Naive thymus-derived CD4-positive, alpha-beta T cell (primary cell): ENCODE measurements around the gene CPA4. TPM values are rescaled to one million over a fixed set of nuclear protein-coding genes. Genes with fewer than 3 reads are reported as not detected.

ENCODE experiments used
- ATAC-seq: fragments of 150-1000 bp; cut with Tn5 transposase; 2 replicates; pipeline ENCODE4 v1.10.0; 2021; ENCODE audit warnings: mild to moderate bottlenecking, moderate library complexity
- CTCF ChIA-PET: fragments of 350-600 bp; sonication (Branson Sonifier 250); formaldehyde crosslinking; loops from one replicate; lab custom pipeline; 2021; ENCODE audit warnings: antibody characterized with exemption; lab: Charles Lee
- POLR2A ChIA-PET: fragments of 350-600 bp; sonication (Branson Sonifier 250); formaldehyde crosslinking; loops from one replicate; lab custom pipeline; 2021; ENCODE audit warnings: antibody characterized with exemption, inconsistent platforms; lab: Charles Lee
- DNase-seq, 9 donors: peaks; one replicate each; pipeline versions ENCODE4 v3.0.0 to v3.0.0-alpha.2; 2020 to 2022; ENCODE audit warnings: mixed read lengths in 1 of 9
- H3K27ac ChIP-seq: one replicate; pipeline ENCODE4 v1.7.0; 2013; ENCODE audit warnings: mild to moderate bottlenecking, low read depth, low read length, moderate library complexity
- H3K27me3 ChIP-seq, 2 donors: one replicate each; pipeline ENCODE4 v1.7.0; 2013; ENCODE audit warnings: low read length in 2 of 2, mild to moderate bottlenecking in 2 of 2, moderate library complexity in 2 of 2; ENCODE audit not compliant: control insufficient read depth in 2 of 2, insufficient read depth in 2 of 2
- H3K36me3 ChIP-seq, 3 experiments: 1 replicate in 2 of 3; 2 replicates in 1 of 3; pipeline ENCODE4 v1.7.0; 2013; ENCODE audit warnings: low read length in 3 of 3, mild to moderate bottlenecking in 3 of 3, moderate library complexity in 1 of 3; ENCODE audit not compliant: insufficient read depth in 3 of 3, control insufficient read depth in 2 of 3
- H3K4me1 ChIP-seq, 2 donors: one replicate each; pipeline ENCODE4 v1.7.0; 2013; ENCODE audit warnings: low read length in 2 of 2, mild to moderate bottlenecking in 2 of 2, moderate library complexity in 1 of 2; ENCODE audit not compliant: control insufficient read depth in 2 of 2, insufficient read depth in 2 of 2
- H3K4me3 ChIP-seq: 2 replicates; pipeline ENCODE4 v1.7.0; 2013; ENCODE audit warnings: mild to moderate bottlenecking, low read length
- H3K9me3 ChIP-seq, 3 experiments: 1 replicate in 2 of 3; 2 replicates in 1 of 3; pipeline ENCODE4 v1.7.0; 2013; ENCODE audit warnings: low read length in 3 of 3; ENCODE audit not compliant: control insufficient read depth in 2 of 3
- H3K27ac Mint-ChIP-seq, 9 donors: one replicate each; pipeline ENCODE4 v1.8.0; 2020 to 2022; ENCODE audit warnings: mixed read lengths in 9 of 9, mild to moderate bottlenecking in 8 of 9, moderate library complexity in 5 of 9, inconsistent platforms in 2 of 9
- H3K27me3 Mint-ChIP-seq, 5 donors: one replicate each; pipeline ENCODE4 v1.8.0; 2021 to 2022; ENCODE audit warnings: mixed read lengths in 5 of 5, mild to moderate bottlenecking in 1 of 5
- H3K36me3 Mint-ChIP-seq, 5 donors: one replicate each; pipeline ENCODE4 v1.8.0; 2020 to 2022; ENCODE audit warnings: mixed read lengths in 5 of 5, mild to moderate bottlenecking in 3 of 5, inconsistent platforms in 1 of 5
- H3K4me1 Mint-ChIP-seq, 7 donors: one replicate each; pipeline ENCODE4 v1.8.0; 2020 to 2022; ENCODE audit warnings: mixed read lengths in 7 of 7, mild to moderate bottlenecking in 3 of 7, inconsistent platforms in 1 of 7
- H3K4me3 Mint-ChIP-seq, 10 donors: one replicate each; pipeline ENCODE4 v1.8.0; 2020 to 2022; ENCODE audit warnings: mild to moderate bottlenecking in 10 of 10, mixed read lengths in 10 of 10, moderate library complexity in 6 of 10, inconsistent platforms in 2 of 10
- H3K9me3 Mint-ChIP-seq, 11 donors: one replicate each; pipeline ENCODE4 v1.8.0; 2020 to 2022; ENCODE audit warnings: mixed read lengths in 11 of 11, mild to moderate bottlenecking in 4 of 11, inconsistent platforms in 1 of 11, moderate library complexity in 1 of 11
- intact Hi-C, 2 donors: fragments of 100-400 bp; cut with micrococcal nuclease; formaldehyde crosslinking; loops; one replicate each; pipeline ENCODE4 v1.15.1; 2023
- polyA plus RNA-seq, 2 donors: library from polyadenylated mRNA; unstranded; fragments of 300-500 nt; fragmentation: Illumina TruSeq; gene quantifications; one replicate each; pipeline ENCODE4 v1.2.3, GENCODE V29; 2021
- total RNA-seq, 6 experiments: library from RNA in 5 of 6; stranded (reverse) in 5 of 6; gene quantifications; 1 replicate in 5 of 6; 2 replicates in 1 of 6; pipeline ENCODE4 v1.2.3 and lab custom pipeline; 2021 to 2026

Gene CPA4
- total and polyA plus RNA-seq, 7 experiments from 2014 or later, result not detected

DNA sequence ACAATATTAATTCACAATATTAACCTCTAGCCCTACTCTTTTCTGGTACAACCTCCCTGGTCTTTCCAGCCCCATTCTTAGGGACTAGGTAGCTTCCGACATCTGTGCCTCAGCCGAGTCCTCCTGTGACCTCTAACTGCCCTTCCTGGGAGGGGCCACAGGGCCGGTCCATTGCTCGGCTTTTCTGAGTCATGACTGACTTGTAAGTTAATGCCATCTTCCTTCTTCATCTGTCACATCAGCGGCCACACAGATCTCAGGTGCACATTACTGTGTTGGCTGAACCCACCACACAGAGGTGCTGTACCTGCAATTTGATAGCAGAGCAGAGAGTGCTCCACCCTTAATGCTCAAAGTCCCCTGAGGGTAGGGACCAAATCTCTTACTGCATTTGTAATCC is 4.1 kb upstream of the CPA4 start:
- CTCF ChIA-PET, result no interaction called here
- H3K27ac Mint-ChIP-seq, result no peak overlapping the region
- Histone ChIP-seq H3K27me3 (no peaks in the 10 kb centered on the region), H3K4me3 (no peak overlapping the region), H3K9me3 (no peaks in the 10 kb centered on the region), H3K27ac (no peak overlapping the region), H3K4me1 (no peaks in the 10 kb centered on the region), H3K36me3 (no peaks in the 10 kb centered on the region)
- peaks cover 0 to 1% (median 0%) of the 10 kb centered on the region in 7 donors for H3K4me1 Mint-ChIP-seq
- intact Hi-C loops, result no loop called here
- DNase-seq, result no peak
- H3K27me3 Mint-ChIP-seq, result peaks cover 0 to 8% (median 0%) of the 10 kb centered on the region in 5 donors
- POLR2A ChIA-PET, result no interaction called here
- H3K4me3 Mint-ChIP-seq, result no peak overlapping the region
- ATAC-seq, result no peak
- peaks cover 0 to 8% (median 0%) of the 10 kb centered on the region in 11 donors for H3K9me3 Mint-ChIP-seq
- peaks cover 0 to 4% (median 0%) of the 10 kb centered on the region in 5 donors for H3K36me3 Mint-ChIP-seq

DNA sequence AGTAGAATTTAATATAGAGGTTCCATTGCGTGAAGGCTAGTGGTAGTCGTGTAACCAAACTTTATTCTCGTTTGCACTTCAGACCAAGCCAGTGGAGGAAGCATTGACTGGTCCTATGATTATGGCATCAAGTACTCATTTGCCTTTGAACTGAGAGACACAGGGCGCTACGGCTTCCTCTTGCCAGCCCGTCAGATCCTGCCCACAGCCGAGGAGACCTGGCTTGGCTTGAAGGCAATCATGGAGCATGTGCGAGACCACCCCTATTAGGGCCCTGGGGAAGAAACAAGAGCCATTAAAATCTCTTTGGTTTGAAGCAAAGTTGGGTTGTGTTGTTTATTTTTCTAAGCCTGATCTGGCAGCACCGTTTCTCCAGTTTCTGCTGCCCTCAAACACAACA is 3.5 kb upstream of the CPA4 start:
- no peak for DNase-seq
- Histone ChIP-seq H3K9me3 (no peaks in the 10 kb centered on the region), H3K27me3 (no peaks in the 10 kb centered on the region), H3K27ac (no peak overlapping the region), H3K4me3 (no peak overlapping the region), H3K4me1 (no peaks in the 10 kb centered on the region), H3K36me3 (no peaks in the 10 kb centered on the region)
- Mint-ChIP-seq H3K4me3 (no peak overlapping the region), H3K4me1 (peaks cover 0 to 1% (median 0%) of the 10 kb centered on the region in 7 donors), H3K27me3 (peaks cover 0 to 5% (median 0%) of the 10 kb centered on the region in 5 donors), H3K36me3 (no peaks in the 10 kb centered on the region), H3K9me3 (peaks cover 0 to 7% (median 0%) of the 10 kb centered on the region in 11 donors), H3K27ac (no peak overlapping the region)
- intact Hi-C loops, result no loop called here
- no peak for ATAC-seq
- ChIA-PET POLR2A (no interaction called here), CTCF (no interaction called here)

DNA sequence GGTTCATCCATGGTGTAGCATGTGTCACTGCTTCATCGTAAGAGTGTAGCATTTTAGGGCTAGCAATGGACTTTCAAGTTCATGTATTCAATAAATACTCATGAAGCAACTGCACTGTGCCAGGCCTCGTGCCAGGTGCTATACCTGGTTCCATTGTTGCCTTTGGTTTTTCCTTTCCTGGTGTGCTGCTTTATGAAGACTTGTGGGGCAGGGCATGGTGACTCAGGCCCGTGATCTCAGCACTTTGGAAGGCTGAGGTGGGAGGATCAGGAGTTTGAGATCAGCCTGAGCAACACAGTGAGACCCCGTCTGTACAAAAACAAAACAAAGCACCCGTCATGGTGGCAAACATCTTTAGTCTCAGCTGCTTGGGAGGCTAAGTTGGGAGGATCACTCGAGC is 2.2 kb upstream of the CPA4 start:
- no peak overlapping the region for H3K27ac ChIP-seq
- H3K27ac Mint-ChIP-seq, result no peak overlapping the region

DNA sequence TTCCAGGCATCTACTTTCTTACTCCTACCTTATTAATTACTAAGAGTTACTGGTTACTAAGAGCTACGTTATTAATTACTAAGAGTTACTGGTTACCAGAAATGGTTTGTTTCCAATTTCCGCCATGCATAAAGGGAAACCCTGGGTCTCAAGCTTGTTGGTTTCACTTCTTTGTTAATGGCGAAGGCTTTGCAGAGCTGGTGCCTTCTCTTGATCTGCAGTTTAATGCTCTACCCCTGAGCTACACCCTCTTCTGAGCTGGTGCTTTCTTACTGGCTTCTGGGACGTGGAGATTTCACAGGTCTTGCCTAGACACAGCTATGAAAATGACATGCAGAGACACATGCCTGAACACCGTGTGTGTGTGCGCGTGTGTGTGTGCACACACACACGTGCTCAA is 560 bp downstream of the CPA4 start:
- no peak overlapping the region for H3K27ac Mint-ChIP-seq
- Histone ChIP-seq H3K9me3 (no peaks in the 10 kb centered on the region), H3K4me3 (no peak overlapping the region), H3K27ac (no peak overlapping the region), H3K4me1 (no peaks in the 10 kb centered on the region), H3K36me3 (no peaks in the 10 kb centered on the region), H3K27me3 (no peaks in the 10 kb centered on the region)
- H3K4me1 Mint-ChIP-seq, result peaks cover 0 to 1% (median 0%) of the 10 kb centered on the region in 7 donors
- ATAC-seq (no peak), DNase-seq (no peak)
- H3K9me3 Mint-ChIP-seq, result peaks cover 0 to 10% (median 0%) of the 10 kb centered on the region in 11 donors
- ChIA-PET CTCF (no interaction called here), POLR2A (no interaction called here)
- no peak overlapping the region for H3K4me3 Mint-ChIP-seq
- H3K27me3 Mint-ChIP-seq, result no peaks in the 10 kb centered on the region
- intact Hi-C loops, result no loop called here
- no peaks in the 10 kb centered on the region for H3K36me3 Mint-ChIP-seq

More for the DNA sequence above, 2.2 kb upstream of the CPA4 start:
- Histone ChIP-seq H3K4me3 (no peak overlapping the region), H3K36me3 (no peaks in the 10 kb centered on the region), H3K4me1 (no peaks in the 10 kb centered on the region), H3K9me3 (no peaks in the 10 kb centered on the region), H3K27me3 (no peaks in the 10 kb centered on the region)
- intact Hi-C loops, result no loop called here
- ATAC-seq, result no peak
- H3K27me3 Mint-ChIP-seq, result no peaks in the 10 kb centered on the region
- ChIA-PET POLR2A (no interaction called here), CTCF (no interaction called here)
- no peak for DNase-seq
- H3K4me3 Mint-ChIP-seq, result no peak overlapping the region
- H3K9me3 Mint-ChIP-seq, result peaks cover 0 to 10% (median 0%) of the 10 kb centered on the region in 11 donors
- no peaks in the 10 kb centered on the region for H3K36me3 Mint-ChIP-seq
- peaks cover 0 to 1% (median 0%) of the 10 kb centered on the region in 7 donors for H3K4me1 Mint-ChIP-seq

DNA sequence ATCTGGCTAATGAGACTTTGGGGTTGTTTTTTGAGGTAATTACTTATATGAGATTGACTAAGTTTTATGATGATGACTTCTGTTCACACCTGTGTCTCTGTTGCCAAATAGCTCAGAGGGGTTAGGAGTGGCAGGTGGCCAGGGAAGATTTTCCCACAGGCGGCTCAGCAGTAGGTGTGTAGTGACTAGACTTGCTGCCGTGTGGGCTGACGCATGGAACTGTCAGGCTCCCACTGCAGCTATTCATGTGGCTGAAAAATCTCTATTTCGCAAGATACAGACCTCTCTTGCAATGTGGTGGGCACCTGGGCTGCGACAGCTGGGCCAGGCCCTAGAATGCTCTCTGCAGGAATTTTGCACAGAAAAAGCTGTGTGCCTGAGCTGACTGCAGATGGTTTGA is 1.4 kb downstream of the CPA4 start:
- ATAC-seq (no peak), DNase-seq (no peak)
- CTCF ChIA-PET, result no interaction called here
- Mint-ChIP-seq H3K4me3 (no peak overlapping the region), H3K27ac (no peak overlapping the region), H3K9me3 (peaks cover 0 to 10% (median 0%) of the 10 kb centered on the region in 11 donors), H3K27me3 (no peaks in the 10 kb centered on the region), H3K36me3 (no peaks in the 10 kb centered on the region), H3K4me1 (peaks cover 0 to 1% (median 0%) of the 10 kb centered on the region in 7 donors)
- H3K4me1 ChIP-seq, result no peaks in the 10 kb centered on the region
- no peaks in the 10 kb centered on the region for H3K27me3 ChIP-seq
- no peak overlapping the region for H3K27ac ChIP-seq
- POLR2A ChIA-PET, result no interaction called here
- no peak overlapping the region for H3K4me3 ChIP-seq
- intact Hi-C loops, result no loop called here
- no peaks in the 10 kb centered on the region for H3K36me3 ChIP-seq
- H3K9me3 ChIP-seq, result no peaks in the 10 kb centered on the region

DNA sequence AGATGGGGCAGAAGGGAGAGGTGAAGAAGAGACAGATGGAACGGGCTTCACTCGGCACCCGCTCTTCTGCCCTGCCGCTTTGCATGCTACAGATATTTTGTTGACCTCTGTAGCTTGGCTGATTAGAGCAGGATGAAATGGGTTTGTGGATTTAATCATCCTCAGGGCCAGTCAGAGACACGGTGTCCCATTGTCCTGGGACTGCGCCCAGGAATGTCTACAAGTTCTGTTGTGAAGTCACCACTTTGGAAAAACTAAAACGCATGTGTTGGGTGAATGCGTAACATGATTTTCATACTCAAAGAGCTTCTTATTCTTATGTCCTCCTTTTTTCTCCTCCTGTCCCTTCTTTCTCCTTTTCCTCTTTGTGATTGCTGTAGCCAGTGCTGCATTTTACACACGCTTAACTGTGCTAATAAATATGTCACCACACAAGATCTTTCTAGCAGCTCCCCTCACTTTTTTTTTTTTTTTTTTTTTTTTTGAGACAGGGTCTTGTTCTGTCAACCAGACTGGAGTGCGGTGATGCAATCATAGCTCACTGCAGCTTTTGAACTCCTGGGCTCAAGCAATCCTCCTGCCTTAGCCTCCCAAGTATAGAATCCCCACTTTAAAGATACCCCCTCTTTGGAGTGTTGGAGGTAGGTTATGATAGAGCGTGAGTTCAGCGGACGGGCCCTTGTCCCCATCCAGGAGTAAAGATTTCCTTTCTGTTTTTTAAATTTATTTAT is 3.4 kb downstream of the CPA4 start:
- Histone ChIP-seq H3K27ac (no peak overlapping the region), H3K4me1 (no peaks in the 10 kb centered on the region), H3K4me3 (no peak overlapping the region), H3K36me3 (no peaks in the 10 kb centered on the region), H3K27me3 (no peaks in the 10 kb centered on the region), H3K9me3 (no peaks in the 10 kb centered on the region)
- POLR2A ChIA-PET, result no interaction called here
- H3K27ac Mint-ChIP-seq, result no peak overlapping the region
- no peak overlapping the region for H3K4me3 Mint-ChIP-seq
- DNase-seq (no peak), ATAC-seq (no peak)
- peaks cover 0 to 3% (median 0%) of the 10 kb centered on the region in 5 donors for H3K27me3 Mint-ChIP-seq
- H3K9me3 Mint-ChIP-seq, result peaks cover 0 to 15% (median 0%) of the 10 kb centered on the region in 11 donors
- intact Hi-C loops, result no loop called here
- CTCF ChIA-PET, result no interaction called here
- H3K4me1 Mint-ChIP-seq, result peaks cover 0 to 1% (median 0%) of the 10 kb centered on the region in 7 donors
- H3K36me3 Mint-ChIP-seq, result peaks cover 0 to 4% (median 0%) of the 10 kb centered on the region in 5 donors
